HG03378 (cell line): ENCODE measurements around the gene TPRG1.

Experiments used
- ATAC-seq: cut with Tn5 transposase; IDR thresholded peaks from one replicate; pipeline ENCODE4 v1.9.1; 2021; ENCODE audit warnings: mild to moderate bottlenecking, moderate library complexity; ENCODE audit not compliant: unreplicated experiment

Gene TPRG1

DNA sequence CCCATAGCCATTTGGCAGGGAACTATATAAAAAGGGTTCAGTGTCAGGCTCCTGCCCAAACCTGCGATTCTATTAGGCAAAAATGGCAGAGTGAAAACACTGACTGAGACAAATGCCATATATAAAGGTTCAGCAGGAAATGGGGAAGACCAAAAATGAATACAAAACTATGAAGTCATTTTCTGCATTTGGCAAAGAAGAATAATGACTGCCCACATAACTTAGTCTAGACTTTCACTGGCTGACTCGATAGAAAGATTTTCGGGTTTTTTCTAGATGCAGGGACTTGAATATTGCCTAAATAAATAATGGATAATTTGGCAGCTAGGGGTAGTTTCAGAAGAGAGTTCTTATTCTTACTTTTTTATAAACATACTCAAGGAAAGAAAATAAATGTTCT, 178.0 kb downstream of the TPRG1 start:
- ATAC-seq: no peak

DNA sequence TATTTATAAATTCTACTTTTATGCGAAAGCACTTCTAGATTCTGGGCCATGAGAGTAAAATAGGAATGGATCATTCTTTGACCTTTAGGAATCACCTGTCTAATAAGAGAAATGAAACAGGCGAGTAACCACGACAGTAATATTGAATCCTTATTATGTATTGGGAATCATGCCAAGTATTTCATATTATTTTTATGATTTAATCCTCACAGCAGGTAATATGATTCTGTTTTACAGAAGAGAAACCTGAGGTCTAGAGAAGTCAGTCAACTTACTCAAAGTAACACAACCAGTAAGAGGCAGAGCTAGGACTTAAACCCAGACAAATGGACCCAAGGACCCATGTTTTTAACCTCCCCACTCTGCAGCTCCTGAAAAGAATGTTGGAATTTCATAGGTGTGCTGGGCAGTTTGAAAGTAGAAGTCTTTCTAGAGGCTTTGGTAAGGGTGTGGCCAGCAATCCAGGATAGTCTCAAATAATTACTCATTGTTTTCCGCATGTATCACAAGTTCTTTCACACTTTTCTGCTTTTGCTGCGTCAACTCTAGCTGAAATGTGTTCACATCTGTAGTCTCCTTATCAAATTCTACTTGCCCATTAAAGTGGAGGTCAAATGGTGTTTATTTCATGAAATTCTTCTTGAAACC, 181.7 kb downstream of the TPRG1 start:
- ATAC-seq: no peak

DNA sequence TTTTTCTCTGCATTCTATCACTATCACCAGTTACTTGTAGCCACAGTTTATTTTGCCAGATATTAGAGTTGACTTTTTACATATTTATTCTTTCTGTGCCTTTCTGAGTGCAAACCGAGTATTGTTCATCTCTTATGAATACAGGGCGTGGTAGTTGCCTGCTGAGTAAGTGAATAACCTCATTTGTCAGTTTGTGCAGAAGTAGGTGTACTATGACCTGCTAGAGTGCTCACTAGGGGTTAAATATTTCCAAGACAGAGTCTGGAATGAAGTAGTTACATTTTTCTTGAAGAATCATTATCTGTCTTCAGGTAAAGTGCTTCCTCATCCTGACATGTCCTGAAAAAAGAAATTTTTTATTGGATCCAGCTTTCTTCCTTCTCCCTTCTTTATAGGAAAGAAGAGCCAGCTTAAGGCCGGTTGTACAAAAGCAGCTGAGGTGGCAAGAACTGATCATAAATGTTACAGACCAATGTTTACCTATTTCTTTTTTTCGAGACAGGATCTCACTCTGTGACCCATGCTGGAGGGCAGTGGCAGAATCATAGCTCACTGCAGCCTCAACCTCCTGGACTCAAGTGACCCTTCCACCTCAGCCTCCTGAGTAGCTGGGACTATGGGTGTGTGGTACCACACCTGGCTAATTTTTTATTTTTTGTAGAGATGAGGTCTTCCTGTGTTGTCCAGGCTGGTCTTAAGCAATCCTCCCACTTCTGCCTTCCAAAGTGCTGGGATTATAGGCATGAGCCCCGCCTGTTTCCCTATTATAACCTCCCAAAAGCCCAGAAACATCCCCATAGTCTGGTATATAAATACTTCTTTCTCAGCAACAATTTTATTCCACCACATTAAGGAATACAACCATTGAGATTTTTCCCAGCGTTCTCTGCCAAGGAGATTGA, 182.5 kb downstream of the TPRG1 start:
- ATAC-seq: no peak

DNA sequence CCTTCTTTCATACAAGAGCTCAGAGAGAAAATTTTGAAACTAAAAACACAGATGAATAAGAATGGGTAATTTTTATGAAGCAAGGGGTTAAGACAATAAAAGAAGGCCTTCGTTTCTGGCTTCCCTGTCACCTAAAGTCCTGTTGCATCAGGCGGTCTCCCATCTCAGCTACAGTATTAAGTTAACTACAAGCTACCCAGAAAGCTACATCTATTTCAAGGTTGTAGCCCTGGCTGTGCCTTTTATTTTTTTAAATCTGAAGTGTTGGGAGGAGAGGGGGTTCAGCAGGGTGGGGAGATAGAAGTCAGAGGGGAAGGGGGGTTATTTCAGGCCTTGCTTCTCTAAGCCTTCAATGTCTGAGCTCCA, 183.3 kb downstream of the TPRG1 start:
- ATAC-seq: no peak

DNA sequence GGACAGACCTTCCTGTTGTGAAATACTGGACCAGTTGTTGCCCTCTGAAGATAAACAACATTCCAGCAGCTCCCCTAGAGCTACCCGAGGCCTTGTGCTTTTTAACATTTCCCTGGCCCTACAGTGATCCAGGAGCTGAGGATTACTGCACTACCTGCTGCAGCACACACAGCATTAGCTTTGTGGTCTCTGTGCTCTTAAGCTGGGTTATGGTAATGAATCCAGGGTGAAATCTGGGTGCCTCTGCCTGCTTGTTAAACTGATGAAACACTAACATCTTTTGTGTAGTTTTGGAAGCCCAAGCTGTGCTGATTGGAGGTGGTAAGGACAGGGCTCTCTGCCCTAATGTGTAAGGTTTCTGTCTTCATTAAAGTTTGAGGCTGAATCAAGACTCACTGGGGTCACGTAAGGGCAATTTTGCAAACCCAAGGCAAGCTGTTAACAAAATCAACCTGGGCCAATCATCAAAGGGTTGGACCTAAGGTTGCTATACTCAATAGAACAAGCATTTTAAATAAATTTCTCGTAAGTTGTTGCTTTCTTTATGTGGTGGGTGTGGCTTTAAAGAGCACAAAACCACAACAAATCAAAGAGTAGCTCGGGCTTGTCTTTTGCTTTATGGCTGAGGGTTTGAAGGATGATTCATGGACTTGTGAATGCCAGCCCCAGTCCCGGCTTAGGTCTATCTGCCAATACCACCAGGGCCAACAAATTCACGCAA, 183.9 kb downstream of the TPRG1 start:
- no peak for ATAC-seq

DNA sequence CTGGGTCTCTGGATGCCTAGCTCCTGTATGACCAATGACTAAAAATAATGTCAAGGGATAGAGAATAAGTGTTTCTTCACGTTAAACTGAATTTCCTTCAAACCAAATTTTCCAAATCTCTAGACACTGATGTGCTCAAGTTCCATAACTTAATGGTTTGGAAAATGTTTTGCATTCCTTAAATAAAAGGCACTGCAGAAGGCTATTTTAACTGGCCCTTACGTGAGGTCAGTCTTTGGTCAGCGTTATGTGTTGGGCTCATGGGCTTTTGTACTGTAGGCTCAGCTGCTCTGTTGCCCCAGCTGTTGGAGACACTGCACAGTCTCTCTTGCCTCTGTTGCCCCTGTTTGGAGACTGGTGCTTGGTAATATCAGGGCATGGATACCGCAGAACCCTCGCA, 188.5 kb downstream of the TPRG1 start:
- no peak for ATAC-seq

DNA sequence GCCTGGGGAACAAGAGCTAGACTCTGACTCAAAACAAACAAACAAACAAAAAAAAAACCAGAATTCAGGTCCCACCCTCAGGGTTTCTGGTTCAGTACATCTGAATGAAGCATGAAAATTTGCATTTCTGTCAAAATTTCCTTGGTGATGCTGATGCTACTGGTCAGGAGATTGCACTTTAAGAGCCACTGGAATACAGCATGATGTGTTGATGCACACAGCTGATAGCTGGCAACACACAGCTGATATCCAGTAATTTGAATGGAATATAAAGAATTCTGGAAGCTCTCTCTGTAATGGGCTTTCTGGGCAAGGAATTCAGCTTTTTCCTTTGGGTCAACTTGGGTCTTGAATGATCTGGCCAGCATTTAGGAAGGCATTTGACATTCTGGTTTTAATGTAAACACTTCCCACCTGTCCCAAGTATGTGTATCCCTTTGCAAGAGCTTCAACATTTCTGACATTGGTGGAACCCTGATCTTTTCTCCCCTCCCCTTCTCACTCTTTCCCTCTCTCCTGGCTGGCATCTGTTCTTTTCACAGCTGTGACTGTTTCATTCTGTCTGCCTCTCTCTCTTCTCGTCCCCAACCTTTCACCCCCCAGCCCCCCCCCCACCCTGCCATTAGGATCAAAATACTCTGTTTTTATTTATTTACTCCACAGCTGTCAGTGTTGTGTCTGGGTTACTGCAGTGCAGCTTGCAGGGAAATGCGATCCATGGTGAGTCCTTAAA, 189.5 kb downstream of the TPRG1 start:
- ATAC-seq: no peak

- no peak for ATAC-seq
These were observed 192.0 kb downstream of the TPRG1 start for GRCh38 chr3:189363590-189364255.

- ATAC-seq: no peak
These were observed 194.1 kb downstream of the TPRG1 start for GRCh38 chr3:189365609-189366564.

GRCh38 chr3:189368384-189368783, 196.6 kb downstream of the TPRG1 start:
- ATAC-seq: no peak

GRCh38 chr3:189369636-189370035, 197.9 kb downstream of the TPRG1 start:
- ATAC-seq: no peak

DNA sequence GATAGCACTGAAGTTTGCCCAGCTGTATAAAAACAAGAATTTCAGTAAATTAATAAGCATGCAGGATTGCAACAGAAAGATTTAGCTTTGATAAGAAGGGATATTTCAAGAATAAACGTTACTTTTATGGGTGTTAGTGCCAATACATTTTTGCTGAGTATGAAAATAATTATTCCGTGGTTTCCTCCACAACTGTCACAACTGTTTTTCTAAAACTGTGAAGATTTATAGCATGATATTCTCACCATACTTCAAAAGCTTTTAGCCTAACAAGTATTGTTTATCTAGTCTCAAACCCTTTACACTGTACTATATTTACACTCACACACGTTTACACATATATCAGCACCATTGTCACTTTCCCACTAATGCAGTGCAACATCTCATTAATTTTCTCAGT, 200.5 kb downstream of the TPRG1 start:
- no peak for ATAC-seq
